NOMO-1 treated with DMSO at 0.1 percent for 48 hours (cell line): ENCODE data around the gene NCAM2.
"Not testable (repeated sequence)": the region's sequence is repeated elsewhere in the genome, so short reads cannot be mapped to it uniquely, and the experiment has no call there.

ENCODE experiments used
- DNase-seq: peaks from one replicate; lab custom pipeline; 2025; ENCODE audit not compliant: unreplicated experiment; lab: John Stamatoyannopoulos, UW

Gene NCAM2

GRCh38 chr21:21291883-21292569 lies 293.8 kb downstream of the NCAM2 start:
- no peak for DNase-seq

- no peak for DNase-seq
Measured at GRCh38 chr21:21295303-21295702, 297.1 kb downstream of the NCAM2 start.

- DNase-seq = no peak
Measured at GRCh38 chr21:21297211-21297610, 299.0 kb downstream of the NCAM2 start.

- no peak for DNase-seq
Measured at GRCh38 chr21:21301013-21301412, 302.8 kb downstream of the NCAM2 start.

- no peak for DNase-seq
Measured at GRCh38 chr21:21309510-21309909, 311.3 kb downstream of the NCAM2 start.

- no peak for DNase-seq
Measured at GRCh38 chr21:21324297-21324696, 326.1 kb downstream of the NCAM2 start.

- DNase-seq = no peak
Measured at GRCh38 chr21:21332492-21332891, 334.3 kb downstream of the NCAM2 start.

GRCh38 chr21:21341041-21341440 lies 342.8 kb downstream of the NCAM2 start:
- no peak for DNase-seq

GRCh38 chr21:21345296-21345695 lies 347.1 kb downstream of the NCAM2 start:
- no peak for DNase-seq

- DNase-seq = no peak
Measured at GRCh38 chr21:21345872-21346271, 347.7 kb downstream of the NCAM2 start.

- no peak for DNase-seq
Measured at GRCh38 chr21:21366277-21366676, 368.1 kb downstream of the NCAM2 start.

GRCh38 chr21:21367583-21367982 lies 369.4 kb downstream of the NCAM2 start:
- no peak for DNase-seq

GRCh38 chr21:21373969-21374368 lies 375.8 kb downstream of the NCAM2 start:
- DNase-seq = peak; percentile 11

GRCh38 chr21:21383126-21383525 lies 384.9 kb downstream of the NCAM2 start:
- DNase-seq = no peak

- no peak for DNase-seq
Measured at GRCh38 chr21:21384977-21385376, 386.8 kb downstream of the NCAM2 start.

GRCh38 chr21:21385404-21385803 lies 387.2 kb downstream of the NCAM2 start:
- DNase-seq = no peak

GRCh38 chr21:21387916-21388315 lies 389.7 kb downstream of the NCAM2 start:
- no peak for DNase-seq

GRCh38 chr21:21394064-21394463 lies 395.9 kb downstream of the NCAM2 start:
- DNase-seq = no peak

- no peak for DNase-seq
Measured at GRCh38 chr21:21396424-21396823, 398.2 kb downstream of the NCAM2 start.

GRCh38 chr21:21397464-21397863 lies 399.3 kb downstream of the NCAM2 start:
- DNase-seq = no peak

- DNase-seq = no peak
Measured at GRCh38 chr21:21401444-21401843, 403.2 kb downstream of the NCAM2 start.

- not testable (repeated sequence) for DNase-seq
Measured at GRCh38 chr21:21402187-21402586, 404.0 kb downstream of the NCAM2 start.

GRCh38 chr21:21404261-21404660 lies 406.1 kb downstream of the NCAM2 start:
- DNase-seq = peak; percentile 82
